Retina (tissue), 1 donor: ENCODE measurements around the gene CIROP.

ENCODE experiments used
- DNase-seq: peaks from one replicate; pipeline ENCODE4 v3.0.0-alpha.2; 2016

The CIROP gene

DNA sequence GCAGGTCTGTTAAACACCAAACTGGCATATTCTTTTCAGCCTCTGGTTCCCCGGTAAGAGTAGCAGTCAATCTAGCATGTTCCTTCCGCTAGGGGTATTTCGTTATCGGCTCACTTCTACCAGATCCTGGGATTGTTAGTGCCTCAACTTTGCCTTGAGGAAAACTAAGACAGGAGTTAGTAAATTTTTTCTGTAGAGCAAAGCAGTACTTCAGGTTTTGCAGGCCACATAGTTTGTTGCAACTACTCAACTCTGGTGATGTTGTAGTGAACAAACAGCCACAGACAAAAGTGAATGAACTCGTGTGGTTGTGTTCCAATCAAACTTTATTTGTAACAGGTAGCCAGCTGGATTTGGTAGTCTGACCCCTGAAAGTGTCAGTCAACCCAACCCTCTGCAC lies 41.2 kb downstream of the CIROP start:
- no peak for DNase-seq

- DNase-seq, result no peak
Measured at GRCh38 chr14:23062002-23062401, 42.8 kb downstream of the CIROP start.

DNA sequence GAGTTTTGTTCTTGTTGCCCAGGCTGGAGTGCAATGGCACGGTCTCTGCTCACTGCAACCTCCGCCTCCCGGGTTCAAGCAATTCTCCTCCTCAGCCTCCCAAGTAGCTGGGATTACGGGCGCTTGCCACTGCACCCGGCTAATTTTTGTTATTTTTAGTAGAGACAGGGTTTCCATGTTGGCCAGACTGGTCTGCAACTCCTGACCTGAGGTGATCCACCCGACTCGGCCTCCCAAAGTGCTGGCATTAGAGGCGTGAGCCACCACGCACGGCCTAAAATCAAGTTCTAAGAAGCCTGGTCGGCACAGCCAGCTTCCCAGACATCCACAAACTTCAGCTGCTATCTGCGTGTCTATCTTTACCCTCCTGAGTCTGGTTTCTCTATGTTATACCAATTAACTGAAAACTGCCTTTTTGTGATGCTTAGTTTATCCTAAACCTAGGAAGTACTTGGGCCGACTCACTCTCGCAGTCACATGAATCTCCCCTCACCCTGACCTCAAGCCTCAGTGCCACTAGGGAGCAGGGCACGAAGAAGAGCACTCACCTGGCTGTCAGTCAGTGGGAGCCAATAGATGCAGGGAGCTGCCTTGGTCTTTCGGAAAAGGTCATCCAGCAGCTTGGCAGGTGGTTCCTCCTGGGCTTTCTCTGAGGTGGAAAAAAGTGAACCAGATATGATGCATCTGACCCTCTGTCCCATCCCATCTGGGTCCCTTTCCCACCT lies 44.1 kb downstream of the CIROP start:
- no peak for DNase-seq

- no peak for DNase-seq
Measured at GRCh38 chr14:23058654-23059504, 45.9 kb downstream of the CIROP start.

DNA sequence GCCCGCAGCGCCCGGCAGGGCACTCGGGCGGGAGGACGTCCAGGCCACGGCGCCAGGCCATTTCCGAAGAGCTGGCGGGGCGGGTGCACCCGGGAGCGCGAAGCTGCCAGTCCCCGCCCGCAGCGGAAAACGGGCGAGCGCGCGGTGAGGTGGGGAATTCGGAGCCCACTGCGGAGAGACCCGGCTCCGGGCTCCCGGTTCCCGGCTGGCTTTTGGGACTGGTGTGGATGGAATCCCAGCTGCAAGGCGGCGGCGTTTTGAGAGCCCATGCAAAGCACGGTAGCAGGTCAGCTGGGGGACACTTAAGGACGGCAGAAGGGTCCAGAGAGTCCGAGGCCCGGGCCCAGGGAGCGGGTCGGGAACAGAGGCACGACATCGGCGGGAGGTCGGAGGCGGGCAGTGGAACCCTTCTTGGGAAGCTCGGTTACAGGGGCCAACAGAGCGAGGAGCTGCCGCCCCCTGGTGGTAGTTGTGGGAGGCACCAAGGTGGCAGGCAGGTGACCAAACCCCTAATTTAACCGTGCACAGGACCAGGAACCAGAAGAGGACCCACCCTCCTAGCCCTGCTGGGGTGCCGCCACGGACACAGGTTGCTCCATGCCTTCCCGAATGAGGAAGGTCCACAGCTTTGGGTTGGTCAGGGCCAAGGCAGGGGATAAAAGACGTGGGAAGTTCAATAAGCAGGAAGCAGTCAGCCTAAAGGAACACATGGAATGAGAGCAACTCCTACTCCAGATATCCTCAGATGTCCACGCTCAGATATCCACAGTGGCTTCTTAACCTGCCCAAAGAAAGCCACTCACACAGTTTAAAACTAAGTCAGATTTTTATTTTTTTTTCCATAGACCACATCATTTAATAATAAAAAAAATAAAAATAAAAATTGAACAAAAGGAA lies 46.8 kb downstream of the CIROP start:
- peak; percentile 96 for DNase-seq

GRCh38 chr14:23056956-23057756 lies 47.6 kb downstream of the CIROP start, which contains the start of gene CDH24:
Gene CDH24 (minus strand): TSS chr14:23057520. CDS start chr14:23055733, 1,787 bp downstream.
- peak; percentile 52 for DNase-seq

GRCh38 chr14:23056145-23056955 lies 48.4 kb downstream of the CIROP start:
- peak; percentile 75 for DNase-seq

- DNase-seq, result no peak
Measured at GRCh38 chr14:23055621-23056144, 49.1 kb downstream of the CIROP start.

GRCh38 chr14:23055147-23055550 lies 49.6 kb downstream of the CIROP start:
- DNase-seq, result no peak

- DNase-seq, result peak; percentile 45
Measured at GRCh38 chr14:23054000-23054811, 50.6 kb downstream of the CIROP start.

- no peak for DNase-seq
Measured at GRCh38 chr14:23053426-23053825, 51.4 kb downstream of the CIROP start.

DNA sequence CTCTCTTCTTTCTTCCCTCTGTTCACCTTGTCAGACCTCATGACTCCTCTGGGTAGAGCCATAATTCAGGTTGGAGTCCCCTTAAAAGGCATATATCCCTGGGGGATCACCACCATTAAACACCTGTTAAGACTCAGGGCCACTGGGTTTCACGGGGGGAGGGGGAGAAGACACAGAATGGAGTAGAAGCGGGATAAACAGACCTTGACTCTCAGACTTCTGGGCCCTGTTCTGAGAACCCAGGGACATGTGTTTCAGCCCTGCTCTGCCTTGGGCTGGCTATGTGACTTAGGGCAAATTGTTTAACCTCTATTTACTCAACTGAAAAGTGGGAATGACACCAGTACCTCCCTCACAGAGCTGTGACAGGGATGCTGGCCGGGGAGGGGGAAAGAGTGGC lies 52.1 kb downstream of the CIROP start:
- DNase-seq, result no peak

- no peak for DNase-seq
Measured at GRCh38 chr14:23052182-23052623, 52.6 kb downstream of the CIROP start.

- no peak for DNase-seq
Measured at GRCh38 chr14:23051141-23052057, 53.4 kb downstream of the CIROP start.
